ENCODE results near the gene SCGN.

SCGN gene

GRCh38 chr6:25652007-25652515, at the start of gene SCGN:
Gene SCGN (plus strand): TSS chr6:25652215. CDS start chr6:25652404, 189 bp downstream.
- DNase-seq (ENCODE audit: low spot score), result peak; percentile 64

- no peak for DNase-seq (ENCODE audit: low spot score)
These were observed 49.4 kb upstream of the SCGN start for GRCh38 chr6:25602674-25602982.

DNA sequence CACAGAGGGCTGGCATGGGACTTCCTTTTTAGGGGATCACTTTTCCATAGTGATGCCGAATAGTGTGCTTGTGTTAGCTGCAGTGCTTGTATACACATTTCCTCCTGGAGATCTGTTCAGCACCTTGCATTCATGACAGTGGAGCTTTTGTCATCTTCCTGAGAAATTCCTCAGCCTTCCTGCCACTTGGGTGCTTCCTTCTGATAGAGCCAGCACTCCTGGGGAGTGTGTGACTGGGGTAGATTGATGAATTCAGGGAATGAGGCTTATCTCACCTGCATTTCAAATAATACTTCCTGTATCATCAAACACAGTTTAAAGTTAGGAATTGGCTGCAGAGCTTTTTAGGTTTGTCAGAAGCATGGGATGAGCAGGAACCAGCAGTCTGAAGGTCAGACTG, 48.8 kb upstream of the SCGN start:
- DNase-seq (ENCODE audit: low spot score), result no peak

- no peak for DNase-seq (ENCODE audit: low spot score)
These were observed 45.9 kb upstream of the SCGN start for GRCh38 chr6:25606151-25606550.

DNA sequence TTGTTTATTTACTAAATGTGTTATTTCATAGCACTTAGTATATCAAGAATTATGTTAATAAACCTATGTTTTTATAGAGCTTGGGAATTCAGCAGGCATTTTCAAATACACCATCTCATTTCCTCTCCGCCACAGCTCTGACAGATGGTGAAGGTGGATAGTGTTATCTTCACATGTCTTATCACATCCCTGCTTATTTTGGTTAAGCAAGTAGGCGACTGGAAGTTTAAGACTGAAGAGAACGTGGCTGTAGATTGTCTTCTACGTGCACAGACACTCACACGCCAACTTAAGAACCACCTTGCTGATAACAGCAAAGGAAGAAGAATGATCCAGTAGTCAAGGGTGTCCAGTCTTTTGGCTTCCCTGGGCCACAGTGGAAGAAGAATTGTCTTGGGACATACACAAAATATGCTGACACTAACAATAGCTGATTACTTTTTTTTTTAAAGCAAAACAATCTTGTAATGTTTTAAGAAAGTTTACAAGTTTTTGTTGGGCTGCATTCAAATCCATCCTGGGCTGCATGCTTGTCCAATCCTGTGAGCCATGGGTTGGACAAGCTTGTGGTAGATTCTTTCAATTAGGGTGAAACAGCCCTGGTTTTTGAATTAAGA, 43.3 kb upstream of the SCGN start:
- no peak for DNase-seq (ENCODE audit: low spot score)

- DNase-seq (ENCODE audit: low spot score), result no peak
These were observed 39.3 kb upstream of the SCGN start for GRCh38 chr6:25612666-25613065.

DNA sequence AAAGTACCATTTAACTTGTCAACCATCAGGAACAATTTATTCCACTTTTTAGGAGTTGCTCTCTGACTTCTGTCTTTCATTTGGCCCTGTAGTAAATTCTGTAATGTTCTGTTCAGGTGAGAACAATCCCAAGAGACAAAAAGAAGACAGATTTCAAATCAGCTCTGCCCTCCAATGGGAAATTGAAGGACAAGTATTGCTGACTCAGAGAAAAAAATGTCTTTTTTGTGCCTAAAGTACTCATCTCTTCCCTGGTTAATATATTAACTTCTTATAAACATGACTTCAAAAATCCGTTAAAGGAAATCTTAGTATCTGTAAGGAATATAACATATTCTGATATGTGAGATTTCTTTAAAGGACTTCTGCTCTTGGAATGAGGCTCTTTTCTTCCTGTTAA, 38.6 kb upstream of the SCGN start:
- DNase-seq (ENCODE audit: low spot score), result no peak

DNA sequence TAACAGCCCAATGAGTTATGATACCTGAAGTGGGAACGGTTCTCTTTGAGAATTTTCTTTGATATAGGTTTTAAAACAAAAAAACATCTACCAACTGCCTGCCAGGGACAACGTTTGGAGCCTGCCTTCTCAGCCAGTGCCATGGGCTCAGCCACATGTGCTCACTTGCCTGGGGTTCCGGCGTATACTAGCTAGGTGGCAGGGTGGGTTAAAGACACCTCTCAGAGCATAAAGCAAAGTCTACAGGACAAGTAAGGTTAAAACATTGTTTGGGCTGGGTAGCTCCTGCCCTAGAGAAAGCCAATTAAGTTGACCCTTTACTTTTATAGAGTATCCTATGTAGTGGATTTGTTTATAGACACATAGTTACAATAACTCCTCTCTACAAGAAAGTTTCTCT, 38.0 kb upstream of the SCGN start:
- no peak for DNase-seq (ENCODE audit: low spot score)

DNA sequence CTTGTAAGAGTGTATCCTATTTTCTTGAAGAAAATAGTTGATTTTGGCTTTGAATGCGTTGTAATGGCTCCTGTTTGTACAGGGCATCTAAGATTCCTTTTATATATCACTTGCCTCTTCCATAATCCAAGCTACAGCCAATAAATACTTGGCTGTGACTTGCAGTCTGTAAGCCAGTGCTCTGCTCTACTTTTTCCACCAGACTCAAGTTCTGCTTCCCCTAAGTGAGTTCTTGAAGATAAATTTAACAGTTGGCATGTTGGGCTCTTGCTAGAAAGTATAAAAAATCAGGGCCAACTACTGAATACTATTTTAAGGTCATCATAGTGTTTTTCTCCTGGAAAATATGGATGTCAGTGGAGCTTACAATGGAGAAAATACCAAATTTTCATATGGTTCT, 36.5 kb upstream of the SCGN start:
- no peak for DNase-seq (ENCODE audit: low spot score)

DNA sequence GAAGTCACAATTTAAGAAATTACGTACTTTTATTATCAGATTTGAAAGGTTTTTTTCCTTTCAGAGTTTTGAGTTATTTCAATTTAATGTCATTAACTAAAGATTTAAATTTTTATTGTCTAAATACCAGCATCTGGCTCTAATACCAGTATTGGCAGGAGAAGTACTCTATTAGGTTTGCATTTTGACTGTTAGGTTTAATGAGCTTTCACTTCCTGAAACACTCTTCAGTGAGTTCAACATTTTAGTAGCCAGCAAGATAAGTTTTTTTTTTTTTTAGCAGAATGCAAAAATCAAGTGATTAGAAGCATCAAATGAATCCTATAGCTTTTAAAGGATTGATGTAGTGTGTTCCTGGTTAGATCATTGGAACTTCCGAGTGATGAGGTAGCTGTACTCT, 34.0 kb upstream of the SCGN start:
- no peak for DNase-seq (ENCODE audit: low spot score)

DNA sequence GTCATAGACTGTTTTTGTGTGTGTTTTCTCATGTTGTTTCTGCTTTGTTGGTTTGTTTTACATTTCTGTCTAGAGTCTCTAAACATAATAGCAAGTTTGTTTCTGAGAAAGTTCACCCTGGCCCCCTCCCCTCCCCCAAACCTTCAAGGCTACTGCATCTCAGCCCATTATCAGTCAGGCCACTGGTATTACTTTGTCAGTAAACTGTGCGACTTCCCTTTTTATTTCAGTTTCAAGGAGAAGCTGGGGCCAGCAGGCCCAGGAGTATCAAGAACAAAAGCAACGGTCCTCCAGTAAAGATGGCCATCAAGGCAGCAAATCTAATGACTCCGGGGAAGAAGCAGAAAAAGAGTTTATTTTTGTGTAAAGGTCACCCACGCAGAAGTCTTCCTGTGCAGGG, 32.8 kb upstream of the SCGN start:
- DNase-seq (ENCODE audit: low spot score), result no peak

- DNase-seq (ENCODE audit: low spot score), result no peak
These were observed 31.6 kb upstream of the SCGN start for GRCh38 chr6:25620391-25620790.

GRCh38 chr6:25623065-25623464, 28.9 kb upstream of the SCGN start:
- DNase-seq (ENCODE audit: low spot score), result no peak

DNA sequence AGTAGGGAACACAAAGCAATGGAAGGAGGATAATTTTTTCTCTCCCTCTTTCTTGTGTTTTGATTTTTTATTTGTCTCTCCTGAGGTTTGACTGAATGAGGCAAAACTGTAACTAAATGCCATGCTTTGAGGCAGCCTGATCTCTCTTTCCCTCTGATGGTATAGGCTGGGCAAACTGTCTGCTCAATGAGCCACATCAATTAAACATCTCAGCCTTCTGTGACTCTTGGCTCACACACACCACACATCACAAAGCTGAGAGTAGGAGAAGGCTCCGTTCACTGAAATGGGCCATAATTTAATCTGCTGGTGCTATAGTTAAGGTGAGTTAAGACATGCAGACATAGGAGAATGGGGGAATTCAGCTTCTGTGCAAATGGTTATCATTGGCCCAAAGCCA, 28.1 kb upstream of the SCGN start:
- no peak for DNase-seq (ENCODE audit: low spot score)

- no peak for DNase-seq (ENCODE audit: low spot score)
These were observed 25.0 kb upstream of the SCGN start for GRCh38 chr6:25627001-25627400.

DNA sequence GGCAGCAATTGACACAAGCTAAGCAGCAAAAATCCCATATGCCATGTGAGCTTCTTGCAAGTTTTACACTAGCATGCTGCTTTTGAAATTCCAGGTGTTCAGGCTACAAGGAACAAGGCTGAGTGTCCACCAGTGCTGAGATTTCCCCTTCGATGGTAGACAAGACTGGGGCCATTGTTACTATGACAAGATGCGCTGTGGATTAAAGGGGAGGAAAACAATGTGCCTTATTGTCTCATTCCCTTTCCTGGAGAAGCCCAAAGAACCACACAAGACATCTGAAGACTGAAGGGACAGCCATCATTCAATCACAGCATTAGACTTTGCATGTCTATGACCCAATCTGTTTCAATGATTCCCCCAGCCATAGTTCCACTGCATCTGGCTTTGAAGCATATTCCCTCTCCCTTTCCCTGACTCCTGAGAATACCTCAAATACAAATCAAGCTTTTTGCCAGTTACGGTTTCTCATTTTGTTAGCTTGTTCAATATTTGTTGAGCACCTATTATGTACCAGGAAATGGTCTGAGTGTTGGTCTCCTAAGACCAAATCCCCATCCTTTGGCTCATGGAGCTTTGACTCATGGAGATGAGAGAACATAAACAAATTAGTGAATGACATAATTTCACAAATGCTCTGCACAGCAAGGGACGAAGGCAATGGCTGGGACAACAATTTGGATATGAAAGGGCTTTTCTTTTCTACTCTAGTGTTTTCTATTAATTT, 23.4 kb upstream of the SCGN start:
- peak; percentile 67 for DNase-seq (ENCODE audit: low spot score)

- no peak for DNase-seq (ENCODE audit: low spot score)
These were observed 22.8 kb upstream of the SCGN start for GRCh38 chr6:25629198-25629576.

GRCh38 chr6:25630508-25631278, 21.3 kb upstream of the SCGN start:
- no peak for DNase-seq (ENCODE audit: low spot score)

DNA sequence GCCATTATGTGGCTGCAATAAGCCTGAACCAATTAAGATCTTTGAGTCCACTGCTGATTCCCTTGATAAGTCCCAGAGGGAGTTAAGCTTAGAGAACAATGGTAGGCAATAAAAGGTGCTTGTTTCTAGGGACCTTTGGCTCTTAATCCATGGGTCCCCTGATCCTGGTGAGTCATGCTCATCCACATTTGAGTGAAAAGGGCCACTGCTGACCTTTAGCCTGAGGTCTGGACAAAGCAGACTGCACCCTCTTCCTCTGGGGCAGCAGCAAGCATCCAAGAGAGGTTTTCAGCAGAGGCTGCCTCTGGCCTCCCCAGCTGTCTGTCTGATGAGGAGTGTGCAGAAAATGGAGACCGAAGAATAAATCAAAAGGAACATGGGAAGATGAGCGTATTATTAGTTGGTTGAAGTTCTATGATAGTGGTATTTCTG, 16.1 kb upstream of the SCGN start:
- peak; percentile 92 for DNase-seq (ENCODE audit: low spot score)

- DNase-seq (ENCODE audit: low spot score), result no peak
These were observed 14.8 kb upstream of the SCGN start for GRCh38 chr6:25637211-25637610.

- DNase-seq (ENCODE audit: low spot score), result no peak
These were observed 14.0 kb upstream of the SCGN start for GRCh38 chr6:25637960-25638434.

- no peak for DNase-seq (ENCODE audit: low spot score)
These were observed 12.4 kb upstream of the SCGN start for GRCh38 chr6:25639653-25640052.

GRCh38 chr6:25640446-25640845, 11.6 kb upstream of the SCGN start:
- DNase-seq (ENCODE audit: low spot score), result no peak

Data from COLO829 (cell line).